Right lobe of liver (tissue), 6 donors: ENCODE measurements around the gene SLC37A4. TPM values are rescaled to one million over a fixed set of nuclear protein-coding genes. Genes with fewer than 3 reads are reported as not detected.

Experiments
- ATAC-seq, 4 donors: fragments of 200-7000 bp; cut with Tn5 transposase; one replicate each; pipeline ENCODE4 v1.9.1; 2020; ENCODE audit warnings: mild to moderate bottlenecking in 4 of 4, moderate library complexity in 4 of 4
- DNase-seq, 3 donors: peaks; one replicate each; pipeline ENCODE4 v3.0.0-alpha.2; 2020
- H3K27ac ChIP-seq, 3 donors: fragments of 200-600 bp; one replicate each; pipeline ENCODE4 v1.8.0; 2022
- H3K27me3 ChIP-seq, 2 donors: fragments of 200-600 bp; one replicate each; pipeline ENCODE4 v1.8.0; 2022
- H3K36me3 ChIP-seq, 4 donors: fragments of 200-600 bp; sonication (generic) in 1 of 4; one replicate each; pipeline versions ENCODE4 v1.5.1 to v1.8.0; 2017 to 2022; ENCODE audit warnings: control low read depth in 1 of 4
- H3K4me1 ChIP-seq, 4 donors: fragments of 200-600 bp; sonication (generic) in 1 of 4; one replicate each; pipeline versions ENCODE4 v1.5.1 to v1.8.0; 2017 to 2022; ENCODE audit warnings: control low read depth in 1 of 4
- H3K4me3 ChIP-seq, 3 donors: fragments of 200-600 bp; one replicate each; pipeline ENCODE4 v1.8.0; 2022
- H3K9me3 ChIP-seq, 4 donors: fragments of 200-600 bp; sonication (generic) in 1 of 4; one replicate each; pipeline versions ENCODE4 v1.5.1 to v1.8.0; 2017 to 2022; ENCODE audit warnings: control low read depth in 1 of 4
- POLR2A ChIP-seq: fragments of 450-650 bp; IDR thresholded peaks from one replicate; pipeline ENCODE4 v1.6.1; 2017; ENCODE audit warnings: antibody characterized with exemption, mild to moderate bottlenecking
- WGBS: methylation state at CpG from one replicate; pipeline ENCODE4 v1.1.6; 2018; ENCODE audit warnings: low coverage, low lambda C conversion rate; ENCODE audit not compliant: insufficient coverage; ENCODE audit errors: missing lambda C conversion rate; 5-methylcytosine and 5-hydroxymethylcytosine counted together
- intact Hi-C, 2 donors: fragments of 100-400 bp; cut with DNase I; formaldehyde crosslinking; loops; one replicate each; pipeline versions ENCODE4 v1.11.2 to v1.14.1; 2022
- total RNA-seq, 6 experiments: library from RNA; depleted of rRNA in 2 of 6; stranded (reverse); fragments of >200 nt in 2 of 6; fragmentation: NEBNext Ultra II Directional in 3 of 6; extraction: Animal tissue kit (Norgen Biotek cat#: 25700) in 3 of 6; gene quantifications; one replicate each; pipeline versions ENCODE4 v1.1.0 to v1.2.4, GENCODE V29; 2016 to 2023
- TF ChIP-seq, protein P1 (sequence below), 4 donors: fragments of 200-600 bp in 3 of 4; fragments of 450-650 bp in 1 of 4; IDR thresholded peaks; one replicate each; pipeline versions ENCODE4 v1.5.1 to v1.8.0; 2016 to 2022; ENCODE audit warnings: antibody characterized with exemption in 4 of 4, mild to moderate bottlenecking in 2 of 4
- donor health status: DM: no; HTN: yes; CAD: no.
- donor health status: DM: no; HTN: no; CAD: no.
- donor health status: DM: no; HTN: no; CAD: no.
- donor health status: DM: no; HTN: yes; CAD: no.
- donor health status: DM: no; HTN: yes; CAD: no.

SLC37A4 gene
- total RNA-seq, 6 experiments from 2014 or later = 78.5 to 177 (median 147) TPM

DNA sequence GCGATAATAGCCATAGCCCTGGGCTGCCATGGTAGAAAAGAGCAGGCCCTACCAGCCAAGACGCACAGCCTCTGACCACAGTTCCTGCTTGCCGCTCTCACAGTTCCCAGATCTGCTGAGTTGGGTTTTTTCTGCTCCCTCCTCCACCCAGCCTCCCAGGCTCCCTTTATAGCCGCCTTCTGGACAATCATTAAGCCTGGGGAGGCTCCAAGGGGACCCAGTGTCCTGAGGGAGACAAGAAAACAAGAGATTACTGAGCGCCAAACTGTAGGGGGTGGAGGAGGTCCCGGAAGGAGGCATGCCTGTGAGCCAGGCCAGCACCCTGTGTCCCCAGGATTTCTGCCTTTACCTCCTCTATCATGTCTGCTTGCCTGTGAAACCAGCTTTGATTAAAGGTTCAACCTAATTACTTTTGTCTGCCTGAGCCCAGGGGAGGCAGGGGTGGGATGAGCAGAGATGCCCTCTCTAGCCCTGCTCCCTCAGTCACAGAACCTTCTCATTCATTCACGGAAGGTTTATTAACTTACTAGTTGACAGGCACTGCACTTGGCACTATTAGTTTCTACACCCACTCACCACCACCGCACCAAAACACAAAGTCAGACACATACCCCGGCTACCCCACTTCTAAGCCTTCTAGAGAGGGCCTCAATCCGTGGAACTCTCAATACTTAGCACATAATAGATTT is 1.2 kb downstream of the SLC37A4 start:
- TF ChIP-seq, protein P1, sequence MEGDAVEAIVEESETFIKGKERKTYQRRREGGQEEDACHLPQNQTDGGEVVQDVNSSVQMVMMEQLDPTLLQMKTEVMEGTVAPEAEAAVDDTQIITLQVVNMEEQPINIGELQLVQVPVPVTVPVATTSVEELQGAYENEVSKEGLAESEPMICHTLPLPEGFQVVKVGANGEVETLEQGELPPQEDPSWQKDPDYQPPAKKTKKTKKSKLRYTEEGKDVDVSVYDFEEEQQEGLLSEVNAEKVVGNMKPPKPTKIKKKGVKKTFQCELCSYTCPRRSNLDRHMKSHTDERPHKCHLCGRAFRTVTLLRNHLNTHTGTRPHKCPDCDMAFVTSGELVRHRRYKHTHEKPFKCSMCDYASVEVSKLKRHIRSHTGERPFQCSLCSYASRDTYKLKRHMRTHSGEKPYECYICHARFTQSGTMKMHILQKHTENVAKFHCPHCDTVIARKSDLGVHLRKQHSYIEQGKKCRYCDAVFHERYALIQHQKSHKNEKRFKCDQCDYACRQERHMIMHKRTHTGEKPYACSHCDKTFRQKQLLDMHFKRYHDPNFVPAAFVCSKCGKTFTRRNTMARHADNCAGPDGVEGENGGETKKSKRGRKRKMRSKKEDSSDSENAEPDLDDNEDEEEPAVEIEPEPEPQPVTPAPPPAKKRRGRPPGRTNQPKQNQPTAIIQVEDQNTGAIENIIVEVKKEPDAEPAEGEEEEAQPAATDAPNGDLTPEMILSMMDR (IDR thresholded peaks at IDR 0.05) = no peak
- TF ChIP-seq POLR2A = peak; percentile 94
- peak; percentile 77 to 95 (median 87) for DNase-seq
- Histone ChIP-seq H3K36me3 (peaks cover 0 to 13% (median 7%) of the 10 kb centered on the region in 4 donors), H3K4me3 (peak overlapping the region; percentile 66 to 96 (median 81)), H3K9me3 (no peaks in the 10 kb centered on the region), H3K27me3 (no peaks in the 10 kb centered on the region), H3K27ac (peak overlapping the region; percentile 45 to 86 (median 67)), H3K4me1 (peaks cover 2 to 34% (median 13%) of the 10 kb centered on the region in 4 donors)
- intact Hi-C loops = no loop called here
- 5% methylated on average over 8 of the region's 10 CpGs for WGBS
- ATAC-seq = peak; percentile 51 to 71 (median 63)

GRCh38 chr11:119029069-119029339 is 1.7 kb downstream of the SLC37A4 start:
- TF ChIP-seq, protein P1 (IDR thresholded peaks at IDR 0.05) = no peak
- TF ChIP-seq POLR2A = no peak
- WGBS = 0% methylated on average over 1 of the region's 1 CpG
- H3K4me3 ChIP-seq = peak overlapping the region; percentile 66 to 96 (median 81)
- no peaks in the 10 kb centered on the region for H3K9me3 ChIP-seq
- intact Hi-C loops = no loop called here
- H3K36me3 ChIP-seq = peaks cover 0 to 16% (median 9%) of the 10 kb centered on the region in 4 donors
- peak overlapping the region; percentile 45 to 86 (median 67) for H3K27ac ChIP-seq
- no peak for DNase-seq
- ATAC-seq = no peak
- H3K27me3 ChIP-seq = no peaks in the 10 kb centered on the region
- H3K4me1 ChIP-seq = peaks cover 2 to 39% (median 15%) of the 10 kb centered on the region in 4 donors

DNA sequence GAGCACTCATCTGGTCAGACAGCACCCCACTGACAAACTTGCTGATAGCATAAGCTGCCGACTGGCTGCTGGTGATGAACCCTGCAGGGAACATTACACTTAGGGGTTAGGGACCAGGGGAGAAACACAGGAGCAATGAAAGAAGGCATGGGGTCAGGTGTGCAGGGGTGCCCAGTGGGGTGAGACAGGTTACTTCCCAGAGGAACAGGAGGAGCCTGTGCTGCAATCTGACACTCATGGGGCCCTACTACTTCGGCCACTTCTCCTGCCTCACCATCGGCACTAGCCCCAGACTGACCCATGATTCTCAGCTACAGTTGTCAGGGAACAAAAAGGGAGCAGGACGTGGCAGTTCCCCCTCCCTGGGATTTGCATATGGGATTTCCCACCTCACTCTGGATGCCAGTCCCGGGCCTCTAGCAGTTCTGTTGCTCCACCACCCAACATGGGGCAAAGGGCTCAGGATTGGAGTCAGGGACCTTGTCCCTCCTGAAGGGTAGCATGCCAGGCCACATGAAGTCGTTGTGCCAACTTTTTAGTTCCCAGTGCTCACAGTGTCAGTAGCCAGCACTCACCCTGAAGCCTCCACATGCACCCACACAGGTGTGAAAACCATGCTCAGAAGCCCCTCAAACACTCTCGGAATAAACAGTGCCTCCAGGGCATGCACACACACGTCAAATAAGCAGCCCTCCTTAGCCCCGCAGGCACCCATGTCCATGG is 2.2 kb downstream of the SLC37A4 start:
- Histone ChIP-seq H3K27me3 (no peaks in the 10 kb centered on the region), H3K27ac (peak overlapping the region; percentile 45 to 86 (median 67)), H3K36me3 (peaks cover 0 to 21% (median 11%) of the 10 kb centered on the region in 4 donors), H3K9me3 (no peaks in the 10 kb centered on the region), H3K4me3 (peak overlapping the region; percentile 66 to 96 (median 81)), H3K4me1 (peaks cover 2 to 44% (median 18%) of the 10 kb centered on the region in 4 donors)
- intact Hi-C loops = no loop called here
- TF ChIP-seq POLR2A = peak; percentile 25
- TF ChIP-seq, protein P1 (IDR thresholded peaks at IDR 0.05) = no peak
- DNase-seq (peak; percentile 60 to 92 (median 89)), ATAC-seq (peak; percentile 14 to 58 (median 48))
- WGBS = 29% methylated on average over 1 of the region's 9 CpGs

DNA sequence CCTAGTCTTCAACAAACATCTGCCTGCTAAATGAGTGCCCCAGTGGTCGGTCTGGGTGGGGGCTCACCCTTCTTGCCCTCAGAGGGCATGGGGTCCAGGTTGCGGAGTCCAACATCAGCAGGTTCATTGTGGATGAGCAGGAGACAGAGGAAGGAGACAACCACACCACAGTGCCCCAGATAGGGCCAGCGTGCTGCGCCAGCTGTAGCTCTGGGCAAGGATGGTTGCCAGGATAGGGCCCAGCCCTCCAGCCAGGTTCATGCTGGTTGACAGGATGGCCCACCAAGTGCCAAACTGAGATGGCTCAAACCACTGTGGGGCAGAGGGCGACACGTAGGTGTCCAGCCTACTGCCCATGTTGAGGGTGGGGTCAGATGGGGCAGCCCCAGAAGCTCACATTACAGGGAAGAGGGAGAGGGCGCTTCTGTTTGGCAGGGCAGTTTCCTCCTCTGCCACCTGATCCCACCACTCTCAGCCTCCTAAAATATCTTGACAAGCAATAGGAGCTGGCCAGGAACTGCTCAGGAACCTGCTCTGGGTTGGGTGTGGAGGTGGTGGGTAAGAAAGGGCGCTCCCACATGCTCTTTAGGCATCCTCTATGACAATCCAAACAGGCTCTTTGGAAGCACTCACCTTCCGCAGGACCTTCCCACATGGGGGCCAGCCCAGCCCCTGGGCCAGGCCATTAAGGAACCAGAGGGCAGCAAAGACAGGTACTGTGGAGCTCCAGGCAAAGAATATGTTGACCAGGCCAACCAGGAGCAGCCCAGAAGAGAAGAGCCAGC is 2.9 kb downstream of the SLC37A4 start:
- intact Hi-C loops = no loop called here
- 28% methylated on average over 3 of the region's 9 CpGs for WGBS
- peaks cover 0 to 28% (median 14%) of the 10 kb centered on the region in 4 donors for H3K36me3 ChIP-seq

More for the DNA sequence above, 2.9 kb downstream of the SLC37A4 start:
- TF ChIP-seq, protein P1 (IDR thresholded peaks at IDR 0.05) = no peak
- TF ChIP-seq POLR2A = no peak
- H3K27ac ChIP-seq = peak overlapping the region; percentile 24 to 54 (median 31)
- H3K9me3 ChIP-seq = no peaks in the 10 kb centered on the region
- DNase-seq (peak; percentile 38 to 77 (median 59)), ATAC-seq (peak in 1 of 4 donors; percentile 0)
- no peaks in the 10 kb centered on the region for H3K27me3 ChIP-seq
- peaks cover 2 to 51% (median 23%) of the 10 kb centered on the region in 4 donors for H3K4me1 ChIP-seq
- H3K4me3 ChIP-seq = peak overlapping the region; percentile 66 to 96 (median 81)
